Endodermal cell (in vitro differentiated cells): ENCODE measurements around the gene DNAJC5G. TPM values are rescaled to one million over a fixed set of nuclear protein-coding genes. Genes with fewer than 3 reads are reported as not detected.

Source experiments
- DNase-seq: peaks from one replicate; pipeline ENCODE4 v3.0.0-alpha.2; 2017
- H3K27ac ChIP-seq: 2 replicates; pipeline ENCODE4 v1.5.1; 2013; ENCODE audit warnings: mild to moderate bottlenecking, low read depth, low read length, moderate library complexity
- H3K27me3 ChIP-seq: 2 replicates; pipeline ENCODE4 v1.6.1; 2013; ENCODE audit warnings: mild to moderate bottlenecking, low read length, moderate library complexity; ENCODE audit not compliant: insufficient read depth, control insufficient read depth, poor library complexity, severe bottlenecking
- H3K36me3 ChIP-seq: 2 replicates; pipeline ENCODE4 v1.7.0; 2013; ENCODE audit warnings: mild to moderate bottlenecking, low read length, moderate library complexity; ENCODE audit not compliant: control insufficient read depth, insufficient read depth
- H3K4me1 ChIP-seq: one replicate; pipeline ENCODE4 v1.7.0; 2013; ENCODE audit warnings: low read length; ENCODE audit not compliant: control insufficient read depth, insufficient read depth
- H3K4me3 ChIP-seq: 2 replicates; pipeline ENCODE4 v1.5.1; 2013; ENCODE audit warnings: mild to moderate bottlenecking, low read length, moderate library complexity
- H3K9ac ChIP-seq: 2 replicates; pipeline ENCODE4 v1.6.1; 2013; ENCODE audit warnings: mild to moderate bottlenecking, low read length, moderate library complexity; ENCODE audit not compliant: poor library complexity, severe bottlenecking; ENCODE audit errors: extremely low read depth
- H3K9me3 ChIP-seq: 2 replicates; pipeline ENCODE4 v1.6.1; 2013; ENCODE audit warnings: mild to moderate bottlenecking, low read length, moderate library complexity; ENCODE audit not compliant: control insufficient read depth
- H3K27ac Mint-ChIP-seq: 2 replicates; pipeline ENCODE4 v1.8.0; 2020; ENCODE audit warnings: mixed read lengths
- H3K27me3 Mint-ChIP-seq: 2 replicates; pipeline ENCODE4 v1.8.0; 2021; ENCODE audit warnings: mild to moderate bottlenecking, mixed read lengths; ENCODE audit not compliant: insufficient read depth
- H3K36me3 Mint-ChIP-seq: 2 replicates; pipeline ENCODE4 v1.8.0; 2020; ENCODE audit warnings: low read depth, mixed read lengths
- H3K4me1 Mint-ChIP-seq: 2 replicates; pipeline ENCODE4 v1.8.0; 2020; ENCODE audit warnings: mixed read lengths
- H3K4me3 Mint-ChIP-seq: 2 replicates; pipeline ENCODE4 v1.8.0; 2020; ENCODE audit warnings: mild to moderate bottlenecking, moderate library complexity, mixed read lengths
- H3K9me3 Mint-ChIP-seq: 2 replicates; pipeline ENCODE4 v1.8.0; 2020; ENCODE audit warnings: mild to moderate bottlenecking, mixed read lengths
- CTCF ChIP-seq: fragments of 200-600 bp; sonication (generic); conservative IDR thresholded peaks from 2 replicates; pipeline ENCODE4 v1.5.0; 2021; ENCODE audit warnings: antibody characterized with exemption, mild to moderate bottlenecking
- WGBS, 2 experiments: methylation state at CpG; one replicate each; pipeline versions ENCODE4 v1.1.5 to v1.1.7; 2013; ENCODE audit warnings: missing lambda C conversion rate in 2 of 2, mixed read lengths in 1 of 2; ENCODE audit not compliant: insufficient coverage in 1 of 2, insufficient read length in 1 of 2; 5-methylcytosine and 5-hydroxymethylcytosine counted together
- total RNA-seq, 2 donors: library from RNA; stranded (reverse); fragmentation: NEBNext Ultra II Directional in 1 of 2; extraction: Animal tissue kit (Norgen Biotek cat#: 25700) in 1 of 2; gene quantifications; 2 replicates in 1 of 2; 3 replicates in 1 of 2; pipeline ENCODE4 v1.2.1, GENCODE V29; 2021

DNAJC5G gene
- total RNA-seq, 2 donors from 2014 or later = 0.49 TPM; not detected in 1

- peaks cover 7% of the 10 kb centered on the region for H3K36me3 Mint-ChIP-seq
- Histone ChIP-seq H3K36me3 (no peaks in the 10 kb centered on the region), H3K27me3 (peaks cover 7% of the 10 kb centered on the region), H3K4me3 (no peak overlapping the region), H3K4me1 (no peaks in the 10 kb centered on the region), H3K9ac (no peak overlapping the region), H3K27ac (no peak overlapping the region), H3K9me3 (no peaks in the 10 kb centered on the region)
- DNase-seq = no peak
- TF ChIP-seq CTCF = no peak
- H3K27ac Mint-ChIP-seq = no peak overlapping the region
- H3K4me1 Mint-ChIP-seq = no peaks in the 10 kb centered on the region
- 88 to 90% methylated on average over 6 to 8 of the region's 8 CpGs for WGBS, 2 experiments
- no peaks in the 10 kb centered on the region for H3K9me3 Mint-ChIP-seq
- peaks cover 6% of the 10 kb centered on the region for H3K27me3 Mint-ChIP-seq
- H3K4me3 Mint-ChIP-seq = no peak overlapping the region
Observed at GRCh38 chr2:27313882-27314645, 38.8 kb downstream of the DNAJC5G start.

- peaks cover 2% of the 10 kb centered on the region for H3K27me3 Mint-ChIP-seq
- no peak overlapping the region for H3K27ac ChIP-seq
- peaks cover 1% of the 10 kb centered on the region for H3K27me3 ChIP-seq
- no peak overlapping the region for H3K4me3 Mint-ChIP-seq
- H3K9me3 Mint-ChIP-seq = no peaks in the 10 kb centered on the region
- H3K4me1 Mint-ChIP-seq = no peaks in the 10 kb centered on the region
- WGBS, 2 experiments = 88 to 93% methylated on average over 3 to 9 of the region's 9 CpGs
- H3K4me3 ChIP-seq = no peak overlapping the region
- no peak for TF ChIP-seq CTCF
- H3K9me3 ChIP-seq = no peaks in the 10 kb centered on the region
- H3K36me3 Mint-ChIP-seq = peaks cover 2% of the 10 kb centered on the region
- H3K27ac Mint-ChIP-seq = no peak overlapping the region
- no peaks in the 10 kb centered on the region for H3K4me1 ChIP-seq
- no peak overlapping the region for H3K9ac ChIP-seq
- no peak for DNase-seq
- H3K36me3 ChIP-seq = no peaks in the 10 kb centered on the region
Observed at GRCh38 chr2:27314709-27315108, 39.5 kb downstream of the DNAJC5G start.

- Histone ChIP-seq H3K4me3 (no peak overlapping the region), H3K27ac (no peak overlapping the region), H3K27me3 (no peaks in the 10 kb centered on the region), H3K9ac (no peak overlapping the region), H3K36me3 (no peaks in the 10 kb centered on the region), H3K9me3 (no peaks in the 10 kb centered on the region), H3K4me1 (no peaks in the 10 kb centered on the region)
- Mint-ChIP-seq H3K27me3 (peaks cover 2% of the 10 kb centered on the region), H3K36me3 (no peaks in the 10 kb centered on the region), H3K4me3 (no peak overlapping the region), H3K27ac (no peak overlapping the region), H3K4me1 (no peaks in the 10 kb centered on the region), H3K9me3 (no peaks in the 10 kb centered on the region)
- TF ChIP-seq CTCF = no peak
- DNase-seq = no peak
- 77 to 89% methylated on average over 7 to 8 of the region's 8 CpGs for WGBS, 2 experiments
Observed at GRCh38 chr2:27315122-27315521, 39.9 kb downstream of the DNAJC5G start.
